Bronchial epithelial cell (primary cell): Measurements from ENCODE around the gene SYCN. TPM values are rescaled to one million over a fixed set of nuclear protein-coding genes. Genes with fewer than 3 reads are reported as not detected.
A peak's percentile ranks its signal among the peaks of the same experiment; 100 is the strongest.

ENCODE experiments used
- DNase-seq: peaks from one replicate; pipeline ENCODE4 v3.0.0-alpha.2; 2010; ENCODE audit warnings: low read depth
- FAIRE-seq: peaks from 2 replicates; lab custom pipeline; 2011; peaks lifted over from hg19 to GRCh38; lab: Jason Lieb, UNC
- H3K27me3 ChIP-seq: 2 replicates; pipeline ENCODE4 v1.5.1; 2011; ENCODE audit warnings: low read length; ENCODE audit not compliant: control insufficient read depth, insufficient read depth
- H3K36me3 ChIP-seq: 2 replicates; pipeline ENCODE4 v1.5.1; 2011; ENCODE audit warnings: low read length; ENCODE audit not compliant: control insufficient read depth, insufficient read depth
- H3K4me3 ChIP-seq: 2 replicates; pipeline ENCODE4 v1.5.1; 2011; ENCODE audit warnings: mild to moderate bottlenecking, low read depth, low read length, control low read depth
- CTCF ChIP-seq: IDR thresholded peaks from 2 replicates; pipeline ENCODE4 v1.5.1; 2011; ENCODE audit warnings: mild to moderate bottlenecking, moderate library complexity, low read length, control low read depth, inconsistent platforms; ENCODE audit not compliant: insufficient read depth, severe bottlenecking
- total RNA-seq: library from RNA; depleted of rRNA; stranded (reverse); fragments of >200 nt; gene quantifications from 2 replicates; pipeline ENCODE4 v1.2.1, GENCODE V29; 2014

SYCN gene
- total RNA-seq, 1 donor from 2014 or later = not detected

GRCh38 chr19:39155114-39155700 lies 48.9 kb downstream of the SYCN start:
- no peaks in the 10 kb centered on the region for H3K36me3 ChIP-seq
- no peak for TF ChIP-seq CTCF
- no peak overlapping the region for H3K4me3 ChIP-seq
- DNase-seq = no peak
- no peak for FAIRE-seq
- no peaks in the 10 kb centered on the region for H3K27me3 ChIP-seq

GRCh38 chr19:39154629-39155100 lies 49.4 kb downstream of the SYCN start:
- H3K27me3 ChIP-seq = no peaks in the 10 kb centered on the region
- H3K36me3 ChIP-seq = no peaks in the 10 kb centered on the region
- FAIRE-seq (no peak), DNase-seq (peak; percentile 74)
- H3K4me3 ChIP-seq = no peak overlapping the region
- TF ChIP-seq CTCF = peak; percentile 25

GRCh38 chr19:39154100-39154628 lies 49.9 kb downstream of the SYCN start:
- no peaks in the 10 kb centered on the region for H3K36me3 ChIP-seq
- H3K27me3 ChIP-seq = no peaks in the 10 kb centered on the region
- H3K4me3 ChIP-seq = no peak overlapping the region
- DNase-seq (no peak), FAIRE-seq (no peak)
- no peak for TF ChIP-seq CTCF

Other genes starting within 250 kb of the SYCN start
- gene FBXO17, start 228.5 kb downstream of the SYCN start, total RNA-seq = 5.0 and 11.6 TPM in 2 replicates
- 5.3 and 5.8 TPM in 2 replicates for gene FBXO27, start 171.7 kb downstream of the SYCN start, total RNA-seq
- 0.53 and 0.77 TPM in 2 replicates for gene ACP7, start 119.9 kb downstream of the SYCN start, total RNA-seq
- gene PAK4, start 78.5 kb downstream of the SYCN start, total RNA-seq = 4.5 and 6.8 TPM in 2 replicates
- 9.5 and 22.4 TPM in 2 replicates for gene NCCRP1, start 7.3 kb downstream of the SYCN start, total RNA-seq
- gene IFNL3, start 40.7 kb upstream of the SYCN start, total RNA-seq = not detected in 2 replicates
- gene IFNL4, start 44.6 kb upstream of the SYCN start, total RNA-seq = not detected in 2 replicates
- not detected in 2 replicates for gene IFNL2, start 64.1 kb upstream of the SYCN start, total RNA-seq
- not detected in 2 replicates for gene IFNL1, start 92.1 kb upstream of the SYCN start, total RNA-seq
- gene LRFN1, start 116.6 kb upstream of the SYCN start, total RNA-seq = under 0.01 TPM in 2 replicates
- gene GMFG, start 131.8 kb upstream of the SYCN start, total RNA-seq = not detected in 2 replicates
- 19.2 and 38.7 TPM in 2 replicates for gene SAMD4B, start 138.2 kb upstream of the SYCN start, total RNA-seq
- gene PAF1, start 186.8 kb upstream of the SYCN start, total RNA-seq = 31.6 and 59.9 TPM in 2 replicates
- gene MED29, start 187.1 kb upstream of the SYCN start, total RNA-seq = 6.8 and 7.7 TPM in 2 replicates
- gene ZFP36, start 202.6 kb upstream of the SYCN start, total RNA-seq = 3.4 and 5.0 TPM in 2 replicates
- gene PLEKHG2, start 208.4 kb upstream of the SYCN start, total RNA-seq = 3.3 and 5.3 TPM in 2 replicates
- 75.3 and 94.3 TPM in 2 replicates for gene RPS16, start 231.7 kb upstream of the SYCN start, total RNA-seq
- 41.9 and 48.1 TPM in 2 replicates for gene SUPT5H, start 241.3 kb upstream of the SYCN start, total RNA-seq